ENCODE data around the gene LRRC61.
"Not testable (repeated sequence)": the region's sequence is repeated elsewhere in the genome, so short reads cannot be mapped to it uniquely, and the experiment has no call there.

LRRC61 gene, protein sequence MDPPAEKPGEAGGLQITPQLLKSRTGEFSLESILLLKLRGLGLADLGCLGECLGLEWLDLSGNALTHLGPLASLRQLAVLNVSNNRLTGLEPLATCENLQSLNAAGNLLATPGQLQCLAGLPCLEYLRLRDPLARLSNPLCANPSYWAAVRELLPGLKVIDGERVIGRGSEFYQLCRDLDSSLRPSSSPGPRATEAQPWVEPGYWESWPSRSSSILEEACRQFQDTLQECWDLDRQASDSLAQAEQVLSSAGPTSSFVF
- 0.69 to 1.4 (median 1.2) reads per million in 3 donors for total RNA-seq

DNA sequence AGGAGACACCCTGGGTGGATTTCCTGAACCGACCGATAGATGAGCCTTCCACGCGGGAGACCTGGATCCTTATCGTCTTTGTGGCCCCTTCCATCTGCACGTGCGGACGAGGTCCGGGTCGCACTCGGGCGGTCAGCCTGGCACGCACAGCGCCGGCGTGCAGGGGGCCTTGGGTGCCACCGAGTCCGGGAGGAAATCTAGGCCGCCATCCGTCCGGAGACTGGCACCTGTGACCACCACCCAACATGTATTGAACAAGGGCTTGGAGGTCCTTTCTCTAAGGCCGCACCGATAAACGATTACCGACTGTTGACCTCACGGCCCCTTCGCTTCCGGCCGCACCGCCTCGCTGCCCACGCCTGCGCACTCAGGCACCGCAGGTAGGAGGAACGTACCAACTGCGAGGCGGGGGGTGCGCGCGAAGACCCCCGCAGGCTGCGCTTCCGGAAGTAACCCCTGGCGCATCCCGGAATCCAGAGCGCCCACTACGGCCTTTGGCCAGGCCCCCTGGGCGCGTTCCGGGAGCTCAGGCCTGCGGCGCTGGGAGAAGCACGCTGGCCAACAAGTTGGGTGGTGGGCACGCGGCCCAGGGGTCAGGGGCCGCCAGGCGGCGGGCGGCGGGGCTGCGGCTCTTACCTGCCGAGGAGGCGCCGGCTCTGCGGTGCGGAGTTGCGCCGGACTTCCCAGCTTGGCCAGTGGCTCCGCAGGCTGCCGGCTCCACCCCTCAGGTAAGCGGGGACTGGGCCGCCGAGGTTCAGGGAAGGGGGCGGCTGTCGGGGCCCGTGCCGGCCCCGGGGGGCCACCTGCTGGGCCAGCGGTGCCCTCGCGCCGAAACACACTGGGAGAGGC, at the start of gene LRRC61, which contains the start of gene ACTR3C:
Gene LRRC61, plus strand, starts transcription at position 523 of the 849 bp plus-strand sequence. CDS start 13,507 bp downstream, outside the sequence.
Gene ACTR3C, minus strand, starts transcription at position 713 of the 849 bp plus-strand sequence. CDS start 28,249 bp downstream, outside the sequence.
- Histone ChIP-seq H3K27me3 (replicated peaks; ENCODE audit: control insufficient read depth, insufficient read depth, low read length, poor library complexity, severe bottlenecking) (no peaks in the 10 kb centered on the region), H3K4me3 (ENCODE audit: insufficient read depth, low read depth, low read length, poor library complexity, severe bottlenecking) (peak within 1 kb of the TSS; percentile 82), H3K9me3 (ENCODE audit: control insufficient read depth, low read length) (no peaks in the 10 kb centered on the region), H3K36me3 (ENCODE audit: control insufficient read depth, insufficient read depth, low read length) (peaks cover 7% of the 10 kb centered on the region), H3K27ac (ENCODE audit: insufficient read depth, low read length, poor library complexity, severe bottlenecking) (peak within 1 kb of the TSS; percentile 79), H3K4me1 (ENCODE audit: control insufficient read depth, insufficient read depth, low read length, poor library complexity, severe bottlenecking) (peaks cover 16% of the 10 kb centered on the region)
- peak; percentile 15 to 40 (median 20) for DNase-seq

GRCh38 chr7:150276132-150276695, 46.9 kb upstream of the LRRC61 start:
- not testable (repeated sequence) for H3K4me3 ChIP-seq (ENCODE audit: insufficient read depth, low read depth, low read length, poor library complexity, severe bottlenecking); H3K27me3 ChIP-seq (replicated peaks; ENCODE audit: control insufficient read depth, insufficient read depth, low read length, poor library complexity, severe bottlenecking); H3K36me3 ChIP-seq (ENCODE audit: control insufficient read depth, insufficient read depth, low read length); H3K27ac ChIP-seq (ENCODE audit: insufficient read depth, low read length, poor library complexity, severe bottlenecking); H3K9me3 ChIP-seq (ENCODE audit: control insufficient read depth, low read length); H3K4me1 ChIP-seq (ENCODE audit: control insufficient read depth, insufficient read depth, low read length, poor library complexity, severe bottlenecking)
- DNase-seq: peak in 2 of 3 donors; percentile 8 to 12

DNA sequence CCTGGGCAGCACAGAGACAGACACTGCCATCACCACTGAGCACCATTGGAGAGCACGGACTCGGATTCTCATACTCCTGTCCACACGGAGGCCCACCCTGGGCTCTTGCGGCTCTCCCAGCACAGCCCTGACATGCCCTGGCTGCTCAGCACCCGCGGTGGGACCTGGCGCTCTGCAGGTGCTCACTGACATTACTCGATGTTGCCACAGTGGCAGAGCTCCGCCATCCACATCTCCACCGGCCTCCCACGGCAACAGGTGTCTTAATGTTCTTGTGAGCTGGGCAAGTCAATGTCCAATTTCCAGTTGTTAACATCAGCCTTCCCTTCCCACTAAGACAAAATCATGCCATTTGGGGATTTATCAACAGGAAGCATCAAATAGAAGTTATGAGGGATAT, 44.8 kb upstream of the LRRC61 start:
- not testable (repeated sequence) for H3K27me3 ChIP-seq (replicated peaks; ENCODE audit: control insufficient read depth, insufficient read depth, low read length, poor library complexity, severe bottlenecking); H3K9me3 ChIP-seq (ENCODE audit: control insufficient read depth, low read length); H3K4me1 ChIP-seq (ENCODE audit: control insufficient read depth, insufficient read depth, low read length, poor library complexity, severe bottlenecking); H3K27ac ChIP-seq (ENCODE audit: insufficient read depth, low read length, poor library complexity, severe bottlenecking); H3K36me3 ChIP-seq (ENCODE audit: control insufficient read depth, insufficient read depth, low read length); DNase-seq; H3K4me3 ChIP-seq (ENCODE audit: insufficient read depth, low read depth, low read length, poor library complexity, severe bottlenecking)

- not testable (repeated sequence) for H3K4me1 ChIP-seq (ENCODE audit: control insufficient read depth, insufficient read depth, low read length, poor library complexity, severe bottlenecking); H3K4me3 ChIP-seq (ENCODE audit: insufficient read depth, low read depth, low read length, poor library complexity, severe bottlenecking); DNase-seq; H3K27me3 ChIP-seq (replicated peaks; ENCODE audit: control insufficient read depth, insufficient read depth, low read length, poor library complexity, severe bottlenecking); H3K36me3 ChIP-seq (ENCODE audit: control insufficient read depth, insufficient read depth, low read length); H3K9me3 ChIP-seq (ENCODE audit: control insufficient read depth, low read length); H3K27ac ChIP-seq (ENCODE audit: insufficient read depth, low read length, poor library complexity, severe bottlenecking)
Observed at GRCh38 chr7:150281681-150282403, 41.3 kb upstream of the LRRC61 start.

- H3K9me3 ChIP-seq (ENCODE audit: control insufficient read depth, low read length); H3K27ac ChIP-seq (ENCODE audit: insufficient read depth, low read length, poor library complexity, severe bottlenecking); H3K27me3 ChIP-seq (replicated peaks; ENCODE audit: control insufficient read depth, insufficient read depth, low read length, poor library complexity, severe bottlenecking); DNase-seq; H3K36me3 ChIP-seq (ENCODE audit: control insufficient read depth, insufficient read depth, low read length); H3K4me3 ChIP-seq (ENCODE audit: insufficient read depth, low read depth, low read length, poor library complexity, severe bottlenecking); H3K4me1 ChIP-seq (ENCODE audit: control insufficient read depth, insufficient read depth, low read length, poor library complexity, severe bottlenecking): not testable (repeated sequence)
Observed at GRCh38 chr7:150283111-150283510, 40.0 kb upstream of the LRRC61 start.

DNA sequence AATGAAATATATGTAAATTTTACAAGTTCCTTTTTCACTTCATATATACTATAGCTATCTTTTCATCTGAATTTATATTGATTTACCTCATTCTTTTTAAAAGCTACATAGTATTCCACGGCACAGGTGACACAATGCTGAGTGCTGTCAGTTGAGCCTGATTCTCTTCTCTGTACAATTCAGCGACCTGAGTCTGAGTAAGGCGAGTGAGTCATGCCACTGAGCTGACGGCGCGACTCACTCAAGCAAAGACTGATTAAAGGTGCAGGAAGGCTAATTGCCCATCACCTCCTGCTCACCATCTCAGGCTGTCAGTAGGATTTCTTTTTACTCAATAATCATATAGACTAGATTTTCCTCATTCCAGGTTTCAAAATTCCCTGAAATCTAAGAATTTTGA, 39.5 kb upstream of the LRRC61 start:
- not testable (repeated sequence) for H3K27me3 ChIP-seq (replicated peaks; ENCODE audit: control insufficient read depth, insufficient read depth, low read length, poor library complexity, severe bottlenecking); DNase-seq; H3K9me3 ChIP-seq (ENCODE audit: control insufficient read depth, low read length); H3K4me1 ChIP-seq (ENCODE audit: control insufficient read depth, insufficient read depth, low read length, poor library complexity, severe bottlenecking); H3K27ac ChIP-seq (ENCODE audit: insufficient read depth, low read length, poor library complexity, severe bottlenecking); H3K4me3 ChIP-seq (ENCODE audit: insufficient read depth, low read depth, low read length, poor library complexity, severe bottlenecking); H3K36me3 ChIP-seq (ENCODE audit: control insufficient read depth, insufficient read depth, low read length)

- H3K9me3 ChIP-seq (ENCODE audit: control insufficient read depth, low read length); H3K27me3 ChIP-seq (replicated peaks; ENCODE audit: control insufficient read depth, insufficient read depth, low read length, poor library complexity, severe bottlenecking); H3K36me3 ChIP-seq (ENCODE audit: control insufficient read depth, insufficient read depth, low read length); H3K27ac ChIP-seq (ENCODE audit: insufficient read depth, low read length, poor library complexity, severe bottlenecking); H3K4me1 ChIP-seq (ENCODE audit: control insufficient read depth, insufficient read depth, low read length, poor library complexity, severe bottlenecking); H3K4me3 ChIP-seq (ENCODE audit: insufficient read depth, low read depth, low read length, poor library complexity, severe bottlenecking): not testable (repeated sequence)
- DNase-seq: peak in 1 of 3 donors; percentile 4
Observed at GRCh38 chr7:150285849-150286754, 37.1 kb upstream of the LRRC61 start.

DNA sequence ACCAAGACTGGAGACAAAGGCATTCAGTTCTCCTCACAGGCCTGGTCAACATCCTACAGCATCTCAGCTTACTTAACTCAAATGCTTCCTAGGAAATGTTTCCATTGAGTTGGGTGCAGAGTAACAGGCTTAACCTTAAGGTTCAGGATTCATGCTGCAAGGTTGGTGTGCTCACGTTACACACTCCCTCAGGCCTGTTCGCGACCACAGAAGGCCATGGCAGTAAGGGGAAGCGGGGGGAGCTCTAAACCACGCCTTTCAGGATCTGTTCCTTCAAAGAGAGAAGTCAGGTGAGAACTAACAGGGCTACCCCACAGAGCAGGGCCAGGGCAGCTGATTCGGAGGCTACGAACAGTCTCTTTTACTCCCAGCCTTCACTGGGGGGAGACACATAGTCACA, 35.3 kb upstream of the LRRC61 start:
- not testable (repeated sequence) for H3K4me1 ChIP-seq (ENCODE audit: control insufficient read depth, insufficient read depth, low read length, poor library complexity, severe bottlenecking); H3K36me3 ChIP-seq (ENCODE audit: control insufficient read depth, insufficient read depth, low read length); H3K27ac ChIP-seq (ENCODE audit: insufficient read depth, low read length, poor library complexity, severe bottlenecking); H3K9me3 ChIP-seq (ENCODE audit: control insufficient read depth, low read length); H3K27me3 ChIP-seq (replicated peaks; ENCODE audit: control insufficient read depth, insufficient read depth, low read length, poor library complexity, severe bottlenecking); DNase-seq; H3K4me3 ChIP-seq (ENCODE audit: insufficient read depth, low read depth, low read length, poor library complexity, severe bottlenecking)

DNA sequence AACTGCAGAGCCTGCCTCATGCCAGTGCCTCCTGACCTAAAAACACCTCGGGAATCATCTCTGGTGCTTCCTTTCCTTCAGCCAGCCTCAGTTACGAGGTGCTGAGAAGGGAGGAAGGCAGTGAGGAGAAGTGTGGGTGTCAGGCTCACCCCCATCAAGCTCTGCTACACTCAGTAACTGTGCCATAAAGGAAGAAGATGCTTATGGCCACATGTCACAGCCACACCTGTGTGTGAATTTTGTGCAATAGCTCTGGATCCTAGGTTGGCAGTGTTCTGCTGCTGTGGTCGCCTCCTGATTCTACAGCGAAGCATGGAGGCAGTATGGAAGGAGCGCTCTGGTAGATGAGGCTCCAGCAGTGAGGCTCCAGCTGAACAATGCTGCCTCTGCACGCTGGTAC, 34.3 kb upstream of the LRRC61 start:
- not testable (repeated sequence) for H3K4me1 ChIP-seq (ENCODE audit: control insufficient read depth, insufficient read depth, low read length, poor library complexity, severe bottlenecking); H3K4me3 ChIP-seq (ENCODE audit: insufficient read depth, low read depth, low read length, poor library complexity, severe bottlenecking); H3K27ac ChIP-seq (ENCODE audit: insufficient read depth, low read length, poor library complexity, severe bottlenecking); H3K36me3 ChIP-seq (ENCODE audit: control insufficient read depth, insufficient read depth, low read length); H3K27me3 ChIP-seq (replicated peaks; ENCODE audit: control insufficient read depth, insufficient read depth, low read length, poor library complexity, severe bottlenecking); H3K9me3 ChIP-seq (ENCODE audit: control insufficient read depth, low read length); DNase-seq

All from effector memory CD4-positive, alpha-beta T cell (primary cell).